HepG2 (cell line): ENCODE measurements around the gene CD79A. TPM values are rescaled to one million over a fixed set of nuclear protein-coding genes. Genes with fewer than 3 reads are reported as not detected.

ENCODE experiments used
- ATF4 ChIP-seq, 2 experiments: fragments of 450-650 bp in 1 of 2; sonication (generic) in 1 of 2; formaldehyde crosslinking; IDR thresholded peaks; 2 replicates each; pipeline versions ENCODE4 v1.5.0 to v1.8.0; 2020 to 2022; ENCODE audit warnings: mild to moderate bottlenecking in 1 of 2, missing genetic modification reagents in 1 of 2
- CHD4 ChIP-seq: fragments of 200-600 bp; sonication (generic); IDR thresholded peaks from 2 replicates; pipeline ENCODE4 v1.7.0; 2017; ENCODE audit warnings: mild to moderate bottlenecking, low read length, borderline replicate concordance
- CREM ChIP-seq, 2 experiments: sonication (generic) in 1 of 2; formaldehyde crosslinking in 1 of 2; IDR thresholded peaks; 2 replicates each; pipeline versions ENCODE4 v1.4.0 to v1.6.1; 2016 to 2020; ENCODE audit warnings: antibody characterized with exemption in 1 of 2, mild to moderate bottlenecking in 1 of 2, missing genetic modification reagents in 1 of 2
- ELK4 ChIP-seq: sonication (generic); formaldehyde crosslinking; IDR thresholded peaks from 2 replicates; pipeline ENCODE4 v1.9.0; 2021; ENCODE audit warnings: missing genetic modification reagents, borderline replicate concordance
- GABPB1 ChIP-seq: IDR thresholded peaks from 2 replicates; pipeline ENCODE4 v1.6.1; 2016; ENCODE audit warnings: mild to moderate bottlenecking, missing genetic modification reagents, moderate library complexity, missing compliant biosample characterization
- HES4 ChIP-seq: sonication (generic); formaldehyde crosslinking; IDR thresholded peaks from 2 replicates; pipeline ENCODE4 v1.9.0; 2021; ENCODE audit warnings: mild to moderate bottlenecking, missing genetic modification reagents, borderline replicate concordance
- KLF13 ChIP-seq: sonication (generic); formaldehyde crosslinking; IDR thresholded peaks from 2 replicates; pipeline ENCODE4 v1.4.0; 2020; ENCODE audit warnings: mild to moderate bottlenecking, missing genetic modification reagents
- MTERF4 ChIP-seq: sonication (generic); formaldehyde crosslinking; IDR thresholded peaks from 2 replicates; pipeline ENCODE4 v1.8.0; 2023; ENCODE audit warnings: mild to moderate bottlenecking, missing genetic modification reagents
- NR2F6 ChIP-seq, 2 experiments: IDR thresholded peaks; 2 replicates each; pipeline ENCODE4 v1.6.1; 2016; ENCODE audit warnings: antibody characterized with exemption in 1 of 2, mild to moderate bottlenecking in 1 of 2
- PRPF4 ChIP-seq: fragments of 200-400 bp; formaldehyde crosslinking; IDR thresholded peaks from 2 replicates; pipeline ENCODE4 v1.6.1; 2016; ENCODE audit warnings: low read length, low read depth; ENCODE audit not compliant: poor library complexity, severe bottlenecking
- REPIN1 ChIP-seq: sonication (generic); formaldehyde crosslinking; IDR thresholded peaks from 2 replicates; pipeline ENCODE4 v1.8.0; 2022; ENCODE audit warnings: missing genetic modification reagents, low read depth, mild to moderate bottlenecking, borderline replicate concordance
- SNAPC5 ChIP-seq: sonication (generic); formaldehyde crosslinking; IDR thresholded peaks from 2 replicates; pipeline ENCODE4 v1.8.1; 2023; ENCODE audit warnings: mild to moderate bottlenecking, missing genetic modification reagents, borderline replicate concordance
- TFE3 ChIP-seq: IDR thresholded peaks from 2 replicates; pipeline ENCODE4 v1.6.1; 2016
- ZBTB21 ChIP-seq: sonication (generic); formaldehyde crosslinking; IDR thresholded peaks from 2 replicates; pipeline ENCODE4 v1.4.0; 2020; ENCODE audit warnings: missing genetic modification reagents
- ZBTB7A ChIP-seq: sonication (generic); formaldehyde crosslinking; IDR thresholded peaks from 2 replicates; pipeline ENCODE4 v1.8.0; 2022; ENCODE audit warnings: mild to moderate bottlenecking, missing genetic modification reagents
- ZFP90 ChIP-seq: sonication (generic); formaldehyde crosslinking; IDR thresholded peaks from 2 replicates; pipeline ENCODE4 v1.8.0; 2022; ENCODE audit warnings: missing genetic modification reagents, mild to moderate bottlenecking, inconsistent platforms, borderline replicate concordance
- ZNF17 ChIP-seq: sonication (generic); formaldehyde crosslinking; IDR thresholded peaks from 2 replicates; pipeline ENCODE4 v1.5.0; 2020; ENCODE audit warnings: mild to moderate bottlenecking, missing genetic modification reagents
- ZNF441 ChIP-seq: sonication (generic); formaldehyde crosslinking; IDR thresholded peaks from 2 replicates; pipeline ENCODE4 v1.7.0; 2021; ENCODE audit warnings: missing genetic modification reagents, borderline replicate concordance
- ZNF569 ChIP-seq: sonication (generic); formaldehyde crosslinking; IDR thresholded peaks from 2 replicates; pipeline ENCODE4 v1.5.0; 2020; ENCODE audit warnings: mild to moderate bottlenecking, missing genetic modification reagents, moderate library complexity, borderline replicate concordance
- ZNF572 ChIP-seq: sonication (generic); formaldehyde crosslinking; IDR thresholded peaks from 2 replicates; pipeline ENCODE4 v1.5.1; 2020; ENCODE audit warnings: mild to moderate bottlenecking, missing genetic modification reagents
- ZNF724P ChIP-seq: sonication (generic); formaldehyde crosslinking; IDR thresholded peaks from 2 replicates; pipeline ENCODE4 v1.8.0; 2022; ENCODE audit warnings: missing genetic modification reagents, borderline replicate concordance
- ZNF75D ChIP-seq: sonication (generic); formaldehyde crosslinking; IDR thresholded peaks from 2 replicates; pipeline ENCODE4 v1.8.1; 2023; ENCODE audit warnings: missing genetic modification reagents, mild to moderate bottlenecking, borderline replicate concordance
- ZSCAN9 ChIP-seq: IDR thresholded peaks from 2 replicates; pipeline ENCODE4 v1.6.1; 2016; ENCODE audit warnings: borderline replicate concordance
- polyA plus RNA-seq, 8 experiments: library from polyadenylated mRNA; depleted of rRNA in 3 of 8; stranded (reverse) in 7 of 8; unstranded in 1 of 8; fragments of >200 nt; fragmentation: Illumina TruSeq in 4 of 8; extraction: Trizol in 4 of 8; gene quantifications; 2 replicates each; pipeline versions ENCODE4 v1.2.1 to v1.2.3, GENCODE V29; 2011 to 2016; ENCODE audit warnings: low read depth in 4 of 8, missing spikeins in 1 of 8, mixed read lengths in 1 of 8; ENCODE audit not compliant: insufficient read depth in 1 of 8
- total RNA-seq, 5 experiments: library from RNA; depleted of rRNA; stranded (reverse); fragments of >200 nt; fragmentation: Illumina TruSeq; extraction: Trizol; gene quantifications; 2 replicates each; pipeline ENCODE4 v1.2.3, GENCODE V29; 2016; ENCODE audit warnings: low read depth in 1 of 5

CD79A gene
- total and polyA plus RNA-seq, 2 of the 13 experiments (the other 11 are each of a cell fraction or from before 2014, with no cell fraction given): 0.24 to 0.33 TPM

- peak in 1 of 2 experiments; percentile 35; a peak in 1 of 4 replicates for TF ChIP-seq ATF4 (CRISPR knock-in tag; IDR thresholded peaks at IDR 0.05)
- TF ChIP-seq HES4: no peak
- TF ChIP-seq REPIN1 (CRISPR knock-in tag): peak; percentile 79; the same call in 1 of the 2 replicates
- TF ChIP-seq ZNF724P (CRISPR knock-in tag): no peak
- TF ChIP-seq KLF13: no peak
- no peak for TF ChIP-seq CHD4
- TF ChIP-seq ZFP90: no peak; the same call in 1 of the 2 replicates
- TF ChIP-seq ELK4 (CRISPR knock-in tag): no peak
- no peak for TF ChIP-seq ZNF572 (CRISPR knock-in tag)
- TF ChIP-seq CREM (IDR thresholded peaks at IDR 0.05): peak; percentile 55
- no peak for TF ChIP-seq CREM (CRISPR knock-in tag; IDR thresholded peaks at IDR 0.05)
- no peak for TF ChIP-seq SNAPC5 (CRISPR knock-in tag)
- TF ChIP-seq GABPB1 (CRISPR knock-in tag): peak; percentile 67
- TF ChIP-seq TFE3: 0 out of 2 replicates have a peak, but pooled peaks have one; percentile 35
- TF ChIP-seq MTERF4 (CRISPR knock-in tag): no peak
- TF ChIP-seq ZNF569 (CRISPR knock-in tag): no peak
- peak; percentile 18 for TF ChIP-seq PRPF4
- TF ChIP-seq ZSCAN9 (CRISPR knock-in tag): no peak; the same call in 1 of the 2 replicates
- TF ChIP-seq NR2F6 (IDR thresholded peaks at IDR 0.05): peak; percentile 60; the same call in 1 of the 2 replicates
- peak; percentile 62; the same call in 1 of the 2 replicates for TF ChIP-seq NR2F6 (CRISPR knock-in tag; IDR thresholded peaks at IDR 0.05)
- TF ChIP-seq ZNF441 (CRISPR knock-in tag): no peak
- TF ChIP-seq ZBTB21 (CRISPR knock-in tag): no peak
- TF ChIP-seq ZBTB7A: peak; percentile 28; the same call in 1 of the 2 replicates
- no peak for TF ChIP-seq ZNF75D (CRISPR knock-in tag)
- TF ChIP-seq ZNF17 (CRISPR knock-in tag): no peak
Measured at GRCh38 chr19:41887711-41888382, 10.8 kb downstream of the CD79A start (continued).
